GM12878 (cell line): ENCODE results near the gene FOXL1. TPM values are rescaled to one million over a fixed set of nuclear protein-coding genes. Genes with fewer than 3 reads are reported as not detected.

Source experiments
- ATAC-seq: fragments of 200-7000 bp; cut with Tn5 transposase; 3 replicates; pipeline ENCODE4 v1.9.1; 2020; ENCODE audit warnings: mild to moderate bottlenecking, moderate library complexity
- BruUV-seq: library from RNA; stranded (reverse); fragments of 400-500 nt; replicated peaks from 2 replicates; lab custom pipeline; 2021; lab: Mats Ljungman, UMichigan
- CTCF ChIA-PET: fragments of 300-600 bp; sonication (Branson Sonifier 250); formaldehyde crosslinking; extraction: SDS; loops from one replicate; lab custom pipeline; 2021; ENCODE audit warnings: inconsistent platforms; lab: Yijun Ruan, JAX
- POLR2A ChIA-PET: fragments of 350-600 bp; formaldehyde crosslinking; extraction: SDS; loops from one replicate; lab custom pipeline; 2021; ENCODE audit warnings: inconsistent platforms; lab: Charles Lee
- RAD21 ChIA-PET: fragments of 300-600 bp; sonication (Branson Sonifier 250); formaldehyde crosslinking; loops from one replicate; lab custom pipeline; 2023; ENCODE audit warnings: antibody characterized with exemption; ENCODE audit not compliant: unreplicated experiment; lab: Charles Lee
- SMC1A ChIA-PET: fragments of 300-600 bp; sonication (Branson Sonifier 250); formaldehyde crosslinking; loops from one replicate; lab custom pipeline; 2023; ENCODE audit not compliant: unreplicated experiment, uncharacterized antibody; lab: Charles Lee
- DNase-seq: peaks from one replicate; pipeline ENCODE4 v3.0.0-alpha.2; 2011; ENCODE audit warnings: low read depth, low spot score
- FAIRE-seq: peaks from 3 replicates; lab custom pipeline; 2011; peaks lifted over from hg19 to GRCh38; lab: Jason Lieb, UNC
- H2AFZ ChIP-seq: 2 replicates; pipeline ENCODE4 v1.6.0; 2011; ENCODE audit warnings: low read depth, low read length, control low read depth; ENCODE audit not compliant: control insufficient read depth
- H3K27ac ChIP-seq: 2 replicates; pipeline ENCODE4 v1.5.1; 2011; ENCODE audit warnings: control low read depth; ENCODE audit not compliant: control insufficient read depth, insufficient read depth
- H3K27me3 ChIP-seq, 2 experiments: replicated peaks in 1 of 2; 2 replicates each; pipeline versions ENCODE4 v1.6.0 to v1.6.1; 2011; ENCODE audit warnings: low read length in 1 of 2; ENCODE audit not compliant: control insufficient read depth in 2 of 2, insufficient read depth in 2 of 2
- H3K36me3 ChIP-seq, 2 experiments: 2 replicates each; pipeline ENCODE4 v1.5.1; 2011; ENCODE audit warnings: low read length in 1 of 2; ENCODE audit not compliant: control insufficient read depth in 2 of 2, insufficient read depth in 2 of 2
- H3K4me1 ChIP-seq: 2 replicates; pipeline ENCODE4 v1.6.1; 2011; ENCODE audit warnings: mild to moderate bottlenecking, low read length, moderate library complexity, mixed read lengths; ENCODE audit not compliant: control insufficient read depth, insufficient read depth
- H3K4me2 ChIP-seq: 2 replicates; pipeline ENCODE4 v1.6.0; 2011; ENCODE audit warnings: control low read depth; ENCODE audit not compliant: control insufficient read depth, insufficient read depth
- H3K4me3 ChIP-seq: fragments of 200-600 bp; sonication (generic); 2 replicates; pipeline ENCODE4 v1.5.1; 2016
- H3K79me2 ChIP-seq: 2 replicates; pipeline ENCODE4 v1.6.0; 2011; ENCODE audit warnings: low read length; ENCODE audit not compliant: control insufficient read depth, insufficient read depth
- H3K9ac ChIP-seq: 2 replicates; pipeline ENCODE4 v1.8.0; 2011; ENCODE audit warnings: low read length, control low read depth, mixed read lengths; ENCODE audit not compliant: control insufficient read depth, insufficient read depth
- H3K9me3 ChIP-seq: replicated peaks from 3 replicates; pipeline ENCODE4 v1.5.1; 2011; ENCODE audit warnings: mild to moderate bottlenecking, low read length; ENCODE audit not compliant: control insufficient read depth, insufficient read depth
- H4K20me1 ChIP-seq: 2 replicates; pipeline ENCODE4 v1.6.0; 2011; ENCODE audit not compliant: control insufficient read depth, insufficient read depth
- BACH1 ChIP-seq: fragments of 450-650 bp; IDR thresholded peaks from 2 replicates; pipeline ENCODE4 v1.6.1; 2017; ENCODE audit warnings: mild to moderate bottlenecking, borderline replicate concordance
- BMI1 ChIP-seq: fragments of 450-650 bp; IDR thresholded peaks from 2 replicates; pipeline ENCODE4 v1.6.1; 2016; ENCODE audit warnings: mild to moderate bottlenecking, moderate library complexity, borderline replicate concordance
- CHD2 ChIP-seq: IDR thresholded peaks from 2 replicates; pipeline ENCODE4 v1.6.1; 2011; ENCODE audit warnings: low read depth, low read length, improper control_type of control experiment, borderline replicate concordance
- MXI1 ChIP-seq: fragments of 150-350 bp; IDR thresholded peaks from 2 replicates; pipeline ENCODE4 v1.6.1; 2011; ENCODE audit warnings: low read depth, mild to moderate bottlenecking, inconsistent platforms, low read length, improper control_type of control experiment
- NRF1 ChIP-seq: conservative IDR thresholded peaks from 2 replicates; pipeline ENCODE4 v1.6.1; 2011; ENCODE audit warnings: mild to moderate bottlenecking, low read depth, low read length, improper control_type of control experiment
- PML ChIP-seq: IDR thresholded peaks from 2 replicates; pipeline ENCODE4 v1.6.1; 2012; ENCODE audit warnings: low read length, inconsistent platforms
- RB1 ChIP-seq: fragments of 450-650 bp; formaldehyde crosslinking; IDR thresholded peaks from 2 replicates; pipeline ENCODE4 v1.6.1; 2017; ENCODE audit warnings: mild to moderate bottlenecking, borderline replicate concordance
- SMARCA5 ChIP-seq: fragments of 450-650 bp; IDR thresholded peaks from 2 replicates; pipeline ENCODE4 v1.6.1; 2017; ENCODE audit warnings: mild to moderate bottlenecking
- SP1 ChIP-seq: IDR thresholded peaks from one replicate; pipeline ENCODE4 v1.6.1; 2011; ENCODE audit warnings: low read depth, low read length
- SREBF1 ChIP-seq: IDR thresholded peaks from 2 replicates; pipeline ENCODE4 v1.6.1; 2012; ENCODE audit warnings: mild to moderate bottlenecking, low read length
- STAT3 ChIP-seq: IDR thresholded peaks from 2 replicates; pipeline ENCODE4 v1.6.1; 2011; ENCODE audit warnings: low read depth, low read length, improper control_type of control experiment
- WGBS: methylation state at CpG from one replicate; pipeline ENCODE4 v1.1.6; 2016; ENCODE audit warnings: low lambda C conversion rate; ENCODE audit not compliant: insufficient replicate concordance, insufficient coverage; ENCODE audit errors: missing lambda C conversion rate; 5-methylcytosine and 5-hydroxymethylcytosine counted together
- in situ Hi-C: fragments of 300-500 bp; cut with MboI; formaldehyde crosslinking; loops from 9 replicates; pipeline ENCODE4 v1.14.3; 2018; ENCODE audit warnings: mixed read lengths
- intact Hi-C: fragments of 100-400 bp; cut with micrococcal nuclease; formaldehyde crosslinking; loops from one replicate; pipeline ENCODE4 v1.14.2; 2022; ENCODE audit not compliant: unreplicated experiment
- polyA plus RNA-seq, 11 experiments: library from polyadenylated mRNA; depleted of rRNA in 4 of 11; unstranded in 6 of 11; stranded (reverse) in 5 of 11; fragments of >200 nt; fragmentation: Nextera tagmentation in 4 of 11; fragmentation: Illumina TruSeq in 1 of 11; extraction: Ambion mirVana in 4 of 11; extraction: Trizol in 1 of 11; gene quantifications; 1 replicate in 1 of 11; 2 replicates in 10 of 11; pipeline versions ENCODE4 v1.2.1 to v1.2.3, GENCODE V29; 2011 to 2016; ENCODE audit warnings: inconsistent platforms in 2 of 11, missing spikeins in 2 of 11, low read depth in 1 of 11
- total RNA-seq, 4 experiments: library from RNA; depleted of rRNA in 3 of 4; stranded (reverse); fragments of >200 nt in 3 of 4; fragmentation: Illumina TruSeq in 1 of 4; extraction: Trizol in 1 of 4; gene quantifications; 2 replicates each; pipeline versions ENCODE4 v1.2.1 to v1.2.3, GENCODE V29; 2013 to 2021
- TF ChIP-seq, protein P1 (sequence below): fragments of 450-650 bp; formaldehyde crosslinking; IDR thresholded peaks from 2 replicates; pipeline ENCODE4 v1.5.0; 2022; ENCODE audit warnings: mild to moderate bottlenecking, missing genetic modification characterization
- TF ChIP-seq, protein P2 (sequence below): fragments of 450-650 bp; formaldehyde crosslinking; IDR thresholded peaks from 2 replicates; pipeline ENCODE4 v1.4.0; 2022; ENCODE audit warnings: mild to moderate bottlenecking, moderate library complexity
- TF ChIP-seq, protein P3 (sequence below): fragments of 150-350 bp; IDR thresholded peaks from 2 replicates; pipeline ENCODE4 v1.6.1; 2014; ENCODE audit warnings: mild to moderate bottlenecking, low read depth, low read length

The FOXL1 gene
- total and polyA plus RNA-seq, 10 of the 15 experiments (the other 5 are each of a cell fraction or from before 2014, with no cell fraction given): 0.05 TPM; not detected in 9

DNA sequence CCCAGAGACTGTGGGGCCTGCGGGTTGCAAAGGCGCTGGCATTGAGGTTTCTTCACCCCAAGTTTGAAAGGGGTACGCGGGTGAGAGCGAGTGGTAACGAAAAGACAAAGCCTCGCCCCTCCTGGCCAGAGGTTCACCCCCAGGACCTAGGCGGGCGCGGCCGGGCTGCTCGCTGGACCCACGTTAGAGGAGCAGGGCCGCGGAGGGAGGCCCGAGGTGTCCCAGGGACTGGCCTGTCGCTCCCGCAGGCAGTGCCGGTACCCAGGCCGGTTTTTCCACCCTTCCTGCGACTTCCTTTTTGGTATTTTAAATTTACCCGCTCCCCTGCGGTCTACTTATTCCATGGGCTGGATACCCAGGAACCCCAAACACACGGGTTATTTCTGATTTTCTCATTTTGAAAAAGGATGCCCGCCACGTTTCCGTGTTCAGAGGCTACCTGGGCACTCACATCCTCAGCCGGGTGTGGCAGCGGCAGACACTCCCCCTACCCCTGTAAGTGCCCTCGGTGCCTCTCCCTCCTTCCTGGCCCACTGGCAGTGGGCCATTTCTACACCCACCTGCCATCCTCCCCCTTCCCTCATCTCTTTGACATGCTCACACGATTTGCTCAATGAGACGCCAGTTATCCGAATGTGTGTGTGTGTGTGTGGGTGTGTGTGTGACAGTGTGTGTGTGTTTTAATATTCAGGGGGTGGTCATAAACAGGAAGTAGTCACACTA lies 1.6 kb upstream of the FOXL1 start:
- no peaks in the 10 kb centered on the region for H3K4me1 ChIP-seq
- H3K27me3 ChIP-seq: peaks cover 2 to 4% of the 10 kb centered on the region in 2 experiments; a peak in 2 of 4 replicates
- ATAC-seq (no peak), DNase-seq (no peak), FAIRE-seq (no peak)
- POLR2A ChIA-PET: interaction anchor here (0.6 to 0.7 kb wide), 2 partner anchors 88 to 670 kb away, joined by 3 to 5 read pairs; no protein-coding TSS in a partner anchor
- intact Hi-C loops (no loop called here), in situ Hi-C loops (no loop called here)
- H3K4me2 ChIP-seq: no peak overlapping the region
- H3K27ac ChIP-seq: no peak overlapping the region
- RAD21 ChIA-PET: interaction anchor here (0.5 to 1.8 kb wide), 5 partner anchors 13 to 658 kb away, joined by 3 to 7 read pairs (median 4); no protein-coding TSS in a partner anchor
- H3K4me3 ChIP-seq: no peak overlapping the region
- no TSS peak for BruUV-seq
- no peak overlapping the region for H2AFZ ChIP-seq
- H3K36me3 ChIP-seq: no peaks in the 10 kb centered on the region
- no peaks in the 10 kb centered on the region for H3K79me2 ChIP-seq
- no peaks in the 10 kb centered on the region for H3K9me3 ChIP-seq
- CTCF ChIA-PET: interaction anchor here (0.7 to 1.6 kb wide), 5 partner anchors 12 to 486 kb away, joined by 3 to 7 read pairs (median 3); no protein-coding TSS in a partner anchor
- SMC1A ChIA-PET: interaction anchor here (0.7 kb wide), 1 partner anchor 188 kb away, joined by 3 read pairs; no protein-coding TSS in a partner anchor
- WGBS: 25% methylated on average over 30 of the region's 33 CpGs
- H3K9ac ChIP-seq: no peak overlapping the region
- no peaks in the 10 kb centered on the region for H4K20me1 ChIP-seq
- TF ChIP-seq SP1: no peak
- TF ChIP-seq RB1: no peak
- no peak for TF ChIP-seq PML
- TF ChIP-seq, protein P1, sequence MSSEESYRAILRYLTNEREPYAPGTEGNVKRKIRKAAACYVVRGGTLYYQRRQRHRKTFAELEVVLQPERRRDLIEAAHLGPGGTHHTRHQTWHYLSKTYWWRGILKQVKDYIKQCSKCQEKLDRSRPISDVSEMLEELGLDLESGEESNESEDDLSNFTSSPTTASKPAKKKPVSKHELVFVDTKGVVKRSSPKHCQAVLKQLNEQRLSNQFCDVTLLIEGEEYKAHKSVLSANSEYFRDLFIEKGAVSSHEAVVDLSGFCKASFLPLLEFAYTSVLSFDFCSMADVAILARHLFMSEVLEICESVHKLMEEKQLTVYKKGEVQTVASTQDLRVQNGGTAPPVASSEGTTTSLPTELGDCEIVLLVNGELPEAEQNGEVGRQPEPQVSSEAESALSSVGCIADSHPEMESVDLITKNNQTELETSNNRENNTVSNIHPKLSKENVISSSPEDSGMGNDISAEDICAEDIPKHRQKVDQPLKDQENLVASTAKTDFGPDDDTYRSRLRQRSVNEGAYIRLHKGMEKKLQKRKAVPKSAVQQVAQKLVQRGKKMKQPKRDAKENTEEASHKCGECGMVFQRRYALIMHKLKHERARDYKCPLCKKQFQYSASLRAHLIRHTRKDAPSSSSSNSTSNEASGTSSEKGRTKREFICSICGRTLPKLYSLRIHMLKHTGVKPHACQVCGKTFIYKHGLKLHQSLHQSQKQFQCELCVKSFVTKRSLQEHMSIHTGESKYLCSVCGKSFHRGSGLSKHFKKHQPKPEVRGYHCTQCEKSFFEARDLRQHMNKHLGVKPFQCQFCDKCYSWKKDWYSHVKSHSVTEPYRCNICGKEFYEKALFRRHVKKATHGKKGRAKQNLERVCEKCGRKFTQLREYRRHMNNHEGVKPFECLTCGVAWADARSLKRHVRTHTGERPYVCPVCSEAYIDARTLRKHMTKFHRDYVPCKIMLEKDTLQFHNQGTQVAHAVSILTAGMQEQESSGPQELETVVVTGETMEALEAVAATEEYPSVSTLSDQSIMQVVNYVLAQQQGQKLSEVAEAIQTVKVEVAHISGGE (CRISPR knock-in tag): no peak
- TF ChIP-seq, protein P2, sequence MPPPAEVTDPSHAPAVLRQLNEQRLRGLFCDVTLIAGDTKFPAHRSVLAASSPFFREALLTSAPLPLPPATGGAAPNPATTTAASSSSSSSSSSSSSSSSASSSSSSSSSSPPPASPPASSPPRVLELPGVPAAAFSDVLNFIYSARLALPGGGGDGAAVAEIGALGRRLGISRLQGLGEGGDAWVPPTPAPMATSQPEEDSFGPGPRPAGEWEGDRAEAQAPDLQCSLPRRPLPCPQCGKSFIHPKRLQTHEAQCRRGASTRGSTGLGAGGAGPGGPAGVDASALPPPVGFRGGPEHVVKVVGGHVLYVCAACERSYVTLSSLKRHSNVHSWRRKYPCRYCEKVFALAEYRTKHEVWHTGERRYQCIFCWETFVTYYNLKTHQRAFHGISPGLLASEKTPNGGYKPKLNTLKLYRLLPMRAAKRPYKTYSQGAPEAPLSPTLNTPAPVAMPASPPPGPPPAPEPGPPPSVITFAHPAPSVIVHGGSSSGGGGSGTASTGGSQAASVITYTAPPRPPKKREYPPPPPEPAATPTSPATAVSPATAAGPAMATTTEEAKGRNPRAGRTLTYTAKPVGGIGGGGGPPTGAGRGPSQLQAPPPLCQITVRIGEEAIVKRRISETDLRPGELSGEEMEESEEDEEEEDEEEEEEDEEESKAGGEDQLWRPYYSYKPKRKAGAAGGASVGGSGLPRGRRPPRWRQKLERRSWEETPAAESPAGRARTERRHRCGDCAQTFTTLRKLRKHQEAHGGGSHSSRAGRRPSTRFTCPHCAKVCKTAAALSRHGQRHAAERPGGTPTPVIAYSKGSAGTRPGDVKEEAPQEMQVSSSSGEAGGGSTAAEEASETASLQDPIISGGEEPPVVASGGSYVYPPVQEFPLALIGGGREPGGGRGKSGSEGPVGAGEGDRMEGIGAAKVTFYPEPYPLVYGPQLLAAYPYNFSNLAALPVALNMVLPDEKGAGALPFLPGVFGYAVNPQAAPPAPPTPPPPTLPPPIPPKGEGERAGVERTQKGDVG: no peak
- TF ChIP-seq STAT3: no peak
- TF ChIP-seq, protein P3, sequence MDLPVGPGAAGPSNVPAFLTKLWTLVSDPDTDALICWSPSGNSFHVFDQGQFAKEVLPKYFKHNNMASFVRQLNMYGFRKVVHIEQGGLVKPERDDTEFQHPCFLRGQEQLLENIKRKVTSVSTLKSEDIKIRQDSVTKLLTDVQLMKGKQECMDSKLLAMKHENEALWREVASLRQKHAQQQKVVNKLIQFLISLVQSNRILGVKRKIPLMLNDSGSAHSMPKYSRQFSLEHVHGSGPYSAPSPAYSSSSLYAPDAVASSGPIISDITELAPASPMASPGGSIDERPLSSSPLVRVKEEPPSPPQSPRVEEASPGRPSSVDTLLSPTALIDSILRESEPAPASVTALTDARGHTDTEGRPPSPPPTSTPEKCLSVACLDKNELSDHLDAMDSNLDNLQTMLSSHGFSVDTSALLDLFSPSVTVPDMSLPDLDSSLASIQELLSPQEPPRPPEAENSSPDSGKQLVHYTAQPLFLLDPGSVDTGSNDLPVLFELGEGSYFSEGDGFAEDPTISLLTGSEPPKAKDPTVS: no peak
- TF ChIP-seq NRF1: no peak
- no peak for TF ChIP-seq MXI1
- no peak for TF ChIP-seq SREBF1
- TF ChIP-seq SMARCA5: no peak
- no peak for TF ChIP-seq CHD2
- TF ChIP-seq BACH1: no peak
- no peak for TF ChIP-seq BMI1
